T-helper 17 cell (primary cell): ENCODE measurements around the gene TMEM60. TPM values are rescaled to one million over a fixed set of nuclear protein-coding genes. Genes with fewer than 3 reads are reported as not detected.

Experiments
- ATAC-seq: fragments of 150-1000 bp; cut with Tn5 transposase; 2 replicates; pipeline ENCODE4 v1.10.0; 2021; ENCODE audit warnings: mild to moderate bottlenecking, moderate library complexity
- DNase-seq, 3 donors: peaks; one replicate each; pipeline versions ENCODE4 v3.0.0 to v3.0.0-alpha.2; 2020 to 2021
- H3K9me3 ChIP-seq: one replicate; pipeline ENCODE4 v1.7.0; 2013; ENCODE audit warnings: low read length, mild to moderate bottlenecking; ENCODE audit not compliant: control insufficient read depth, poor library complexity, severe bottlenecking
- H3K27ac Mint-ChIP-seq: one replicate; pipeline ENCODE4 v1.8.0; 2022; ENCODE audit warnings: mild to moderate bottlenecking, moderate library complexity, mixed read lengths
- H3K27me3 Mint-ChIP-seq: one replicate; pipeline ENCODE4 v1.8.0; 2022; ENCODE audit warnings: mixed read lengths
- H3K36me3 Mint-ChIP-seq: one replicate; pipeline ENCODE4 v1.8.0; 2022; ENCODE audit warnings: low read depth, mixed read lengths
- H3K4me1 Mint-ChIP-seq: one replicate; pipeline ENCODE4 v1.8.0; 2022; ENCODE audit warnings: mild to moderate bottlenecking, mixed read lengths
- H3K4me3 Mint-ChIP-seq: one replicate; pipeline ENCODE4 v1.8.0; 2022; ENCODE audit warnings: mild to moderate bottlenecking, moderate library complexity, mixed read lengths
- total RNA-seq, 4 donors: library from RNA in 2 of 4; stranded (reverse) in 2 of 4; gene quantifications; one replicate each; pipeline ENCODE4 v1.2.3 and lab custom pipeline; 2022 to 2026

The TMEM60 gene
- total RNA-seq, 2 donors from 2014 or later, result 5.0 to 6.3 TPM

DNA sequence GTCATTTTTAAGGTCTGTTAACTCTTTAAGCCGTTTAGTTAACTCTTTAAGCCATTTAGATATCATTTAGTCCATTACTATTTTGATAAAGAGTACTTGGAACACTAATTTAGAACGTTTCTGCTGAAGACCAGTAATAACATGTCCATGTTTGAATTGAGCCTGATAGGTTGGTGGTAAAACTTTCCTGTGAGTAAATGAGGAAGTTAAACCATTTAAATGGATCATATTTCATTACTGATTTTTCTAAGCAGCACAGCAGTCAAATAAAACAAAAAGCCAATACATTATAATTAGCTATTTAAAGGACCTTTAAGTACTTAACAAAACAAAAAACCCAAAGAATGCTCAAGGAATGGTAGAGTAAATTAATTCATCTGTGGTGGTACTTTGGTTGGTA is 29.8 kb upstream of the TMEM60 start:
- H3K27me3 Mint-ChIP-seq, result no peaks in the 10 kb centered on the region
- H3K4me3 Mint-ChIP-seq, result no peak overlapping the region
- H3K27ac Mint-ChIP-seq, result peak overlapping the region; percentile 41
- H3K4me1 Mint-ChIP-seq, result peaks cover 41% of the 10 kb centered on the region
- no peak for DNase-seq
- no peaks in the 10 kb centered on the region for H3K36me3 Mint-ChIP-seq
- no peaks in the 10 kb centered on the region for H3K9me3 ChIP-seq
- no peak for ATAC-seq

DNA sequence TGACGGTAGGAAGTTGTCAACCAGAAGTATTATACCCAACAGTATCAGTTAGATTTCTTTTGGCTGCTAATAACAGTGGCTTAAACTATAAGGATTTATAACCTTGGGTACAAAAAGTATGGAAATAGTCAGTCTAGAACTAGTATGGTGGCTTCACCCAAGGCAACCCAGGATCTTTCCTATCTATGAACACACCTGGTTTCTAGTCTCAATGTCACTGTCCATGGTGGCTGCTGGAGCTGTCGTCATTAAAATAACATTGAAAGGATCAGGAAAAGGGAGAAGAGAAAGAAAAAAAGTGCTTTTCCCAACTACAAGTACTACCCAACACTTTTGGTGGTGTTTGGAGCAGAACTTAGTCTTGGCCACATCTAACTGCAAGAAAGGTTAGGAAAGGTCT is 28.1 kb upstream of the TMEM60 start:
- DNase-seq (no peak), ATAC-seq (no peak)
- H3K27me3 Mint-ChIP-seq, result no peaks in the 10 kb centered on the region
- peaks cover 3% of the 10 kb centered on the region for H3K9me3 ChIP-seq
- no peaks in the 10 kb centered on the region for H3K36me3 Mint-ChIP-seq
- no peak overlapping the region for H3K27ac Mint-ChIP-seq
- H3K4me3 Mint-ChIP-seq, result no peak overlapping the region
- H3K4me1 Mint-ChIP-seq, result peaks cover 34% of the 10 kb centered on the region

DNA sequence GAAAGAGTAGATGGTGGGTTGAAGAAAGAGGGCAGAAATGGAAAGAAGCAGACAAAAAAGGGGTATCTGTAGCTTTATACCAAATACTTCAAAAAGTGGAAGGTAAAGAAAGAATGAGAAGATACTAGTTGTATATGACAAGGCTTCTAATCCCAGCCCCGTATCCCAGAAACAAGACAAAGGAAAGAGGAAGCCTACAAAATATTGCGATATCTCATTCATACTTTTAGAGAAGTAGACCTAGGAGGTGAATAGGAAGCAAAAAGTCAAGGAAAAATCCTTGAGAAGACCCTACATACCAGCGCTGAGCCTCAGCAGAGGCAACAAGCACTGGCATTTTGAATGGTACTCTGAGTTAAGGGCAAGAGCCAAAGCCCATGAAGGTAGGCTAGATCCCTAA is 26.9 kb upstream of the TMEM60 start:
- Mint-ChIP-seq H3K27ac (no peak overlapping the region), H3K36me3 (peaks cover under 1% of the 10 kb centered on the region), H3K4me1 (peaks cover 23% of the 10 kb centered on the region)

DNA sequence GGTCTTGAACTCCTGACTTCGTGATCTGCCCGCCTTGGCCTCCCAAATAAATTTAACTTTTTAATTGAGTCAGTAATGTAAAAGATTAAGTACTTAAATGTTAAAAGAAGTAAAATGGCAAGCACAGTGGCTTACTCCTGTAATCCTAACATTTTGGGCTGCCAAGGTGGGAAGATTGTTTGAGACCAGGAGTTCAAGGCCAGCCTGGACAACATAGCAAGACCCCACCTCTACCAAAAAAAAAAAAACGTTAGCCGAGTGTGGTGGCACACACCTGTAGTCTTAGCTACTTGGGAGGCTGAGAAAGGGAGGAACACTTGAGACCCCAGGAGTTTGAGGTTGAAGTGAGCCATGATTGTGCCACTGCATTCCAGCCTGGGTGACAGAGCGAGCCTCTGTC is 26.4 kb upstream of the TMEM60 start:
- no peak overlapping the region for H3K27ac Mint-ChIP-seq
- H3K9me3 ChIP-seq, result peaks cover 6% of the 10 kb centered on the region
- ATAC-seq (no peak), DNase-seq (no peak)
- H3K4me3 Mint-ChIP-seq, result no peak overlapping the region
- peaks cover 3% of the 10 kb centered on the region for H3K36me3 Mint-ChIP-seq
- peaks cover 23% of the 10 kb centered on the region for H3K4me1 Mint-ChIP-seq
- H3K27me3 Mint-ChIP-seq, result no peaks in the 10 kb centered on the region

More for the DNA sequence above, 26.9 kb upstream of the TMEM60 start:
- ATAC-seq (no peak), DNase-seq (no peak)
- H3K9me3 ChIP-seq, result peaks cover 6% of the 10 kb centered on the region
- Mint-ChIP-seq H3K27me3 (no peaks in the 10 kb centered on the region), H3K4me3 (no peak overlapping the region)

DNA sequence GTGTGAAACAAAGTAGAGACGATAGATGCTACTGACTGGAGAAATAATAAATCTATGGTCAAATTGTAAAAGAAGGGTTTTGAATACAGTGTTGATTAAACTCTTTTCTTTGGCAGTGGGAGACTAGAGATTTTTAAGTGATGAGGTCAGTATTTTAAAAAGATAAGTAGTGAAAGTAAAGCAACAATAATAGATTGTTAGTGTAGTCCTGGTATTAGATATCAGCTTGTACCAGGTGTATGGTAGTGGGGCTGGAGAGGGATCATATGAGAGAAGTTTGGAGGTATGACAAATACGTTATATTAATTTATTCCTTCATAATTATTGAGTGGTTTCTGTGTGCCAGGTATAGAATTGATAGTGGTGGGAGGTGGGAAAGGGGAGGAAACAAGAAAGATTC is 25.6 kb upstream of the TMEM60 start:
- Mint-ChIP-seq H3K27me3 (no peaks in the 10 kb centered on the region), H3K27ac (no peak overlapping the region), H3K4me3 (no peak overlapping the region), H3K4me1 (peaks cover 23% of the 10 kb centered on the region), H3K36me3 (peaks cover 3% of the 10 kb centered on the region)
- peaks cover 6% of the 10 kb centered on the region for H3K9me3 ChIP-seq
- DNase-seq, result no peak
- no peak for ATAC-seq

DNA sequence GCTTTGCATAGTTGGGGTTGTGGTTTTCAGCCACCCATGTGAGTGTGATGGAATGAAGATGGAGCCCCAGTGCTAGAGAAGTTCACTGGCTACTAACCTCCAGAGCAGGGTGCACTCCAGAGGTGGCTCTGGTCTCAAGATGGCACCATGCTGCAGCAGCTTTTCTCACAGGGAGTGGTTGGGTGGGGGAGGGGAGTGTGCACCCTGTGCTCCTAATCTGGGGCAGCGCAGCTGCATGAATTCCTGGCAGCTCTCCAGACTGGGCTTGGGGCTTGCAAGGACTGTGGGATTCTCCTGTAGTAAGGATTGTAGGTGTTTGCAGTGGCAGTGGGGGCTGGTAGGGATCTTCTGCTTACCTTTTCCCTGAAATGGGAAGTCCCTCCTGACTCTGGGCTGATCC is 24.0 kb upstream of the TMEM60 start:
- no peak for ATAC-seq
- H3K27ac Mint-ChIP-seq, result no peak overlapping the region
- H3K4me1 Mint-ChIP-seq, result peaks cover 18% of the 10 kb centered on the region
- H3K9me3 ChIP-seq, result peaks cover 6% of the 10 kb centered on the region
- no peak for DNase-seq
- peaks cover 6% of the 10 kb centered on the region for H3K36me3 Mint-ChIP-seq
- H3K27me3 Mint-ChIP-seq, result no peaks in the 10 kb centered on the region
- peak overlapping the region; percentile 10 for H3K4me3 Mint-ChIP-seq

DNA sequence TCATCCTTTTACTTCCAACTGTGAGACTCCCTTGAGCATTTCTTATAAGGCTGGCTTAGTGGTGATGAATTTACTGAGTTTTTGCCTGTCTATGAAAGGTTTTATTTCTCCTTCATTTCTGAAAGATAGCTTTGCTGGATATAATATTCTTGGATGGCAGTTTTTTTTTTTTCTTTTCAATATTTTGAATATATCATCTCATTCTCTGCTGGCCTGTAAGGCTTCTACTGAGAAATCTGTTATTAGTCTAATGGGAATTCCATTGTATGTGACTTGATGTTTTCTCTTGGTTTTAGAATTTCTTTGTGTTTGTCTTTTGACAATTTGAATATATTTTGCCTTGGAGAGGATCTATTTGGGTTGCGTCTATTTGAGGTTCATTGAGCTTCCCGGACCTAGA is 22.7 kb upstream of the TMEM60 start:
- DNase-seq (no peak), ATAC-seq (no peak)
- H3K9me3 ChIP-seq, result peaks cover 6% of the 10 kb centered on the region
- Mint-ChIP-seq H3K27me3 (no peaks in the 10 kb centered on the region), H3K36me3 (peaks cover 6% of the 10 kb centered on the region), H3K4me1 (peaks cover 13% of the 10 kb centered on the region), H3K27ac (no peak overlapping the region), H3K4me3 (no peak overlapping the region)

DNA sequence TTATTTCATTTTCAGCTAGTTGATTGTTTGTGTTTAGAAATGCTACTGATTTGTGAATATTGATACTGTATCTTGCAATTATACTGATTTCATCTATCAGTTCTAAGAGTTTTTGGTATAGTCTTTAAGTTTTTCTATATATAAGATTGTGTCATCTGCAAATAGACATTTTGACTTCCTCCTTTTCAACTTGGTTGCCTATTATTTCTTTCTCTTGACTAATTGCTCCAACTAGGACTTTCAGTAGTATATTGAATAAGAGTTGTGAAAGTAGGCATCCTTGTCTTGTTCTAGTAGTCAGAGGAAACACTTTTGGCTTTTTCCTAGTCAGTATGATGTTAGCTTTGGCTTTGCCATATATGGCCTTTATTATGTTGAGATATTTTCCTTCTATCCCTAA is 20.8 kb upstream of the TMEM60 start:
- H3K4me3 Mint-ChIP-seq, result no peak overlapping the region
- H3K27me3 Mint-ChIP-seq, result no peaks in the 10 kb centered on the region

DNA sequence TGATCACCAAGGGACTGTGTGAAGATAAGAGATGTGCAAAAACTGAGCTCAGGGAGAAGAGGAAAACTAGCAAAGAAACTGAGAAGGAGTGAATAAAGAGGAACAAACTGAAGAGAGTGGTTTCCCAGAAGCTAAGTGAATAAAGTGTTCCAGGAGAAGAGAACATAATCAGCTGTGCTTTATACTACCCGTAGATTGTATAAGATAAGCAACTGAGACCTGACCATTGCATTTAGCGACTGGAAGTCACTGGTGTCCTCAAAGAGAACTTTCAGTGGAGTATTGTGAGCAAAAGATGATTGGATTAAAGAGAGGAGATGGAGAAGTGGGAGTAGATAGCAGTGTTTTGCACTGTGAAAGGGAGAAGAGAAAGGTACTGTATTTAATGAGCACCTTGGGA is 14.9 kb upstream of the TMEM60 start:
- peaks cover 6% of the 10 kb centered on the region for H3K36me3 Mint-ChIP-seq

More for the DNA sequence above, 20.8 kb upstream of the TMEM60 start:
- peaks cover 17% of the 10 kb centered on the region for H3K4me1 Mint-ChIP-seq
- DNase-seq (no peak), ATAC-seq (no peak)
- peaks cover 6% of the 10 kb centered on the region for H3K36me3 Mint-ChIP-seq
- peaks cover 6% of the 10 kb centered on the region for H3K9me3 ChIP-seq
- no peak overlapping the region for H3K27ac Mint-ChIP-seq

DNA sequence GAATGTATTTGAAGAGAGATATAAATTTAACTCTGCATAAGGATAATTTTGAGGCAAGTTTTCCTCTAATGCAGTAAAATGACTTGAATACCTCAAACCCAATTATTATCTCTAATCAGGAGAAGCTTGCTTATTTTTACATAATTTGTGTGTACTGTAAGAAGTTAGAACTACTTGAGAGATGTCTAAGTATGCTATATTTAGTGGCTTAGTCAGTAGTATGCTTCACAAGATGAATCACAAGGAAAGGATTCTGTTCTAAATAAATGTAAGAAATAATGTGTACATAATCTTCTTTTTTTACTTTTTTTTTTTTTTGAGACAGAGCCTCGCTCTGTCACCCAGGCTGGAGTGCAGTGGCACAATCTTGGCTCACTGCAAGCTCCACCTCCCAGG is 14.1 kb upstream of the TMEM60 start:
- Mint-ChIP-seq H3K27me3 (no peaks in the 10 kb centered on the region), H3K4me3 (peak overlapping the region; percentile 79), H3K4me1 (peaks cover 31% of the 10 kb centered on the region), H3K36me3 (peaks cover 5% of the 10 kb centered on the region), H3K27ac (peak overlapping the region; percentile 81)
- ATAC-seq (no peak), DNase-seq (no peak)
- peaks cover 5% of the 10 kb centered on the region for H3K9me3 ChIP-seq

More for the DNA sequence above, 14.9 kb upstream of the TMEM60 start:
- Mint-ChIP-seq H3K4me1 (peaks cover 31% of the 10 kb centered on the region), H3K4me3 (peak overlapping the region; percentile 79), H3K27me3 (no peaks in the 10 kb centered on the region), H3K27ac (peak overlapping the region; percentile 81)
- peaks cover 2% of the 10 kb centered on the region for H3K9me3 ChIP-seq
- no peak for DNase-seq
- no peak for ATAC-seq

DNA sequence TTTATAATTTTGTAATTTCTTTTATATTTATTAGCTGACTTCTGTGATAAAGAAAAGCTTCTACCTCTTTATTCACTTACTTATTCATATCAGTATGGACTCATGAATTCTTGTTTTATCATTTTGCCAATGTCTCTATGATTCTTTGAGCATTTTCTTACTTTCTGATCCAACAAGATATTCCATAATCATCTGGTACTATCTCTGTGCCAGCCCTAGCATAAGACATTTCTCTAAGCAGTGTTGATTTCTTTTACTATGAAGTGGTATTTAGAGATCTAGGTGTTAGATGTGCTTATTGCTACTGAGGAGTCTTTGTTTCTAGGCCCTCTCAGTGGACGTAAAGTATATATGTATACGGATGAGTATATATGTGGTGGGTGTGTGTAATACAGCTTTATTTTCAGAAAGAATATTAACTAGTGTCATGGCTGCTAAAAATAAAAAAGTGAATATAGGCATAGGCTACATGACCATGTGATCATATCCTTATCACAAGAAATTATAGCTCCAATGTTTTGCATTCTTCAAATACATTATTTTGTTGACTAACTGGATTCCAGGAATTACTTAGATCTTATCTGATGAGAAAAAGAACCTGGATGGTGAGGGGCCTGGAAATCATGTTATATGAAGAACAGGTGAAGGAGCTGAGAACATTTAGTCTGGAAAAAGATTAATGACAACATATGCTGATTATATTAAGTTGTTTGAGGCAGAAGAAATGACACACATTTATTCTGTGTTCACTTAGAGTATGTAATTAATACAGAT is 13.5 kb upstream of the TMEM60 start:
- H3K4me3 Mint-ChIP-seq, result no peak overlapping the region
- H3K4me1 Mint-ChIP-seq, result peaks cover 31% of the 10 kb centered on the region
- no peak for ATAC-seq
- no peaks in the 10 kb centered on the region for H3K27me3 Mint-ChIP-seq
- H3K27ac Mint-ChIP-seq, result peak overlapping the region; percentile 81
- peaks cover 5% of the 10 kb centered on the region for H3K36me3 Mint-ChIP-seq
- H3K9me3 ChIP-seq, result peaks cover 5% of the 10 kb centered on the region
- no peak for DNase-seq

DNA sequence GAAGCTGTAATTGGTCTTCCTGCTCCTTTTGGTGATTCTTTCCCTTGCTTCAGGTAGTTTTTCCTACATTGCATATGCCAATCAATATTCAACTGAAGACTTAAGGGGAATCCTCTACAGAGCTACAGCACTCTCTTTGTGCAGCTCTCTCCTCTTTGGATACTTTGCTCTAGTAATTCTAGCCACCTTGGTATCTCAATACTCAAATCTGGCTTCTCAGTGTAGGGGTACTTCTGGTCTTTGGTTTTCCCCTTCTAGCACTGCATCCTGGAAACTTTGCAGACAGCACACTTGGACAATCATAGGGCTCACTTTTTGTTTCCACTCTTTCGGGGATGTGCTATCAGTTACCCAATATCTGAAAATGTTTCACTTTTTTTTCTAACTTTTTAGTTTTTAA is 10.3 kb upstream of the TMEM60 start:
- H3K9me3 ChIP-seq, result peaks cover 5% of the 10 kb centered on the region
- Mint-ChIP-seq H3K4me1 (peaks cover 41% of the 10 kb centered on the region), H3K36me3 (peaks cover 5% of the 10 kb centered on the region), H3K27me3 (no peaks in the 10 kb centered on the region), H3K27ac (no peak overlapping the region), H3K4me3 (no peak overlapping the region)
- ATAC-seq (no peak), DNase-seq (no peak)

DNA sequence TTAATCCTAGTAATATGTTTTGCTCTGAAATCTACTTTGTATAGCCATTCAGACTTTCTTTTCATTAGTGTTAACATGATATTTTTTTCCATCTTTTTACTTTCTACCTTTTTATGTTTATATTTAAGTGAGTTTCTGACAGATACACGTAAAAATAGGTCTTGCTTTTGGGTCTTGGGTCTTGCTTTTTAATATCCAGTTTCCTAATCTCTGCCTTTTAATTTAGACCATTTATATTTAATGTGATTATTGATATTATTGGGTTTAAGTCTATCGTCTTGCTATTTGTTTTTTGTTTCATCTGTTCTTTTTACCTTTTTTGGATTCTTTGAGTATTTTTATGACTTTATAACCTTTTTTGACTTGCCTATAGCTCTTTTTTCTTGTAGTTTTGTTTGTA is 8.2 kb upstream of the TMEM60 start:
- H3K9me3 ChIP-seq, result peaks cover 5% of the 10 kb centered on the region
- DNase-seq (no peak), ATAC-seq (no peak)
- no peak overlapping the region for H3K4me3 Mint-ChIP-seq
- peaks cover 5% of the 10 kb centered on the region for H3K36me3 Mint-ChIP-seq
- H3K27ac Mint-ChIP-seq, result no peak overlapping the region
- H3K27me3 Mint-ChIP-seq, result no peaks in the 10 kb centered on the region
- H3K4me1 Mint-ChIP-seq, result peaks cover 41% of the 10 kb centered on the region
